Kidney capillary endothelial cell (primary cell): ENCODE measurements around the gene SGSH.

ENCODE experiments used
- DNase-seq: peaks from one replicate; pipeline ENCODE4 v3.0.0-alpha.2; 2018; ENCODE audit warnings: low spot score

Gene SGSH

DNA sequence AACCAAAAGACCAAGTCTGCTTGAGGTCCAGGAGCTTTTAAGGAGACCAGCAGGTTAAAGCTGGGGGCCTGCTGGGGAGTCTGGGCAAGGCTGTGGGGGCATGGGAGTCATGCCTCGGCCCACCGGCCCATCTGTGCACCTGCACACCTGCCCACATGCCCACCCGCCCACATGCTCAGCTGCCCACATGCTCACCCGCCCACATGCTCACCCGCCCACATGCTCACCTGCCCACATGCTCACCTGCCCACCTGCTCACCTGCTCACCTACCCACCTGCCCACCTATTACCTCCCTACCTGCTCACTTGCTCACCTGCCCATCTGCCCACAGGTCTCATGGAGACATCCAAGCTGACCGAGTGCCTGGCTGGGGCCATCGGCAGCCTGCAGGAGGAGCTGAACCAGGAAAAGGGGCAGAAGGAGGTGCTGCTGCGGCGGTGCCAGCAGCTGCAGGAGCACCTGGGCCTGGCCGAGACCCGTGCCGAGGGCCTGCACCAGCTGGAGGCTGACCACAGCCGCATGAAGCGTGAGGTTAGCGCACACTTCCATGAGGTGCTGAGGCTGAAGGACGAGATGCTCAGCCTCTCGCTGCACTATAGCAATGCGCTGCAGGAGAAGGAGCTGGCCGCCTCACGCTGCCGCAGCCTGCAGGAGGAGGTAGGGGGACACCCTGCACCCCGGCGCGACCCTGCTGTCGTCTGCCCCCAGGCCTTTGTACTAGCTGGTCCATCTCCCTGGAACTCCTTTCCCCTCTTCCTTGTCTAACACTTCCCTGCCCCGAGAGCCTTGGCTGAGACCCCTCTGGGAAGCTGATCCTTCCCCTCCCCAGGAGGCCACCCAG is 36.3 kb downstream of the SGSH start:
- no peak for DNase-seq

DNA sequence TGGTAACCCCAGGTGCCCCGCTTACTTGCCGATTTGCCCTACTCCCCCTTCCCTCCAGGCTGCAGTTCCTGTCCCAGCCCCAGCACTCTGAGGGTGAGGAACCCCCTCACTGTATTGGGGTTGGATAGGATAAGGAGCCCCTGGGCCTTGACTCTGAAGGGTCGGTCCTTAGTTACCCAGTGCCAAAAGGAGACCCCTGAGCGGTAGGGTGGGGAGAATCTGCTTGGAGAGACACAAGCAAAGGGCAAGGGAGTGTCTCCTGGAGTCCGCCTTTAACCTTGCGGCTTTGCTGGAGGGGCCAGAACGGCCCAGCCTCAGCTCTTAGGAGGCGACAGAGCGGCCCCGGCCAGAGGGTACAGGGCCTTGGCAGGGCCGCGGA is 37.3 kb downstream of the SGSH start:
- no peak for DNase-seq

DNA sequence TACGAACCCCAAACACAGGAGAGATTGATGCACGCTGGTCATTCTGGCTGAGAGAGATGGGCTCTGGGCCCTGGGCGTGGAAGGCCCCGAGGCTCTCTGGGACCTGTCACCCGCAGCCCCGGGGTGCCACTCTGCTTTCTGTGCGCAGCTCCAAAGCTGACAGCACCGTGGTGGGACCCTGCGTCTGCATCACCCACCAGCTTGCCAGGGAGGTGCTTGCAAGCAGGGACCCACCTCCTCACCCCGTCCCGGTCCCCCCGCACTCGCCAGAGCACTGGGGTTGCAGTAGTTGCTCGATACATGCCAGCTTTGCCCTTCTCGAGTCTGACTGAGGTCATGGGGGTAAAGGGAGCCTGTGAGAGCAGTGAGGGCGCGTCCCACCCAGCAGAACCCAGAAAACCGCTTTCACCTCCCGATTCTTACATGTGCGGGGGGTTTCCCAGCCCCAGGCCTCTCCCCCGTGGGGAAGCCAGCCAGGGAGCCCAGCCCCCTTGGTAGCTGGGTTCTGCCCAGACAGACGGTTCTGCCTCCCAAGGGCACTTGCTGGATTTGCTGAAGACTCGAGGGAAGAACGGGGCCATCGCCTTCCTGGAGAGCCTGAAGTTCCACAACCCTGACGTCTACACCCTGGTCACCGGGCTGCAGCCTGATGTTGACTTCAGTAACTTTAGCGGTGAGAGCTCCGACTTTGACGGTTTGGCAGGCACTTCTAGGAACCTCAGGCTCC is 37.9 kb downstream of the SGSH start:
- DNase-seq: no peak

DNA sequence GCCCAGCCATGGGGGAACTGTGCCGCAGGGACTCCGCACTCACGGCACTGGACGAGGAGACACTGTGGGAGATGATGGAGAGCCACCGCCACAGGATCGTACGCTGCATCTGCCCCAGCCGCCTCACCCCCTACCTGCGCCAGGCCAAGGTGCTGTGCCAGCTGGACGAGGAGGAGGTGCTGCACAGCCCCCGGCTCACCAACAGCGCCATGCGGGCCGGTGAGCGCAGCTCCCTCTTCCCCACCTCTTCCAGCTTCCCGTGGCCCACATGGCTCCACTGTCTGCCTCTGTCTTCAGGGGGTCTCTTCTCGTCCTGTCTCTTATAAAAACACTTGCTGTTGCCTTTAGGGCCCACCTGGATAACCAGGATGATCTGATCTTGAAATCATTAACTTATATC is 38.7 kb downstream of the SGSH start:
- DNase-seq: no peak

DNA sequence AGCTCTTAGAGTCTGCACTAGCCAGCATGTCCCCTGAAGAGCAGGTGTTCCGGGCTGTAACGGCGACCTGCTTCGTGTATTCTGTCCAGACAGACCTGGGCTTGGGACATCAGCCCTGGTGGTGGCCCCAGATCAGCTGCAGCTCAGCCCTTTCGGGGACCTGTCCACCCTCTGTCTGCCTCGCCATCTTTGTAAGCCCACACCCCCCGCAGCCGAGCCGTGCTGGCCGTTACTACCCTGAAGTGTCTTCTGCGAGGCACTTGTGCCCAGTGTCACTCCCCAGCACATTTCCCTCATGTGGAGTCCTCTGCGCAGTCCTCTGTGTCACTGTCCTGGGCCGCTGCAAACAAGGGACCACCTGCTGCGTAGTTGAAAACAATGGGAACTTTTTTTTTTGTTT is 39.9 kb downstream of the SGSH start:
- DNase-seq: no peak

DNA sequence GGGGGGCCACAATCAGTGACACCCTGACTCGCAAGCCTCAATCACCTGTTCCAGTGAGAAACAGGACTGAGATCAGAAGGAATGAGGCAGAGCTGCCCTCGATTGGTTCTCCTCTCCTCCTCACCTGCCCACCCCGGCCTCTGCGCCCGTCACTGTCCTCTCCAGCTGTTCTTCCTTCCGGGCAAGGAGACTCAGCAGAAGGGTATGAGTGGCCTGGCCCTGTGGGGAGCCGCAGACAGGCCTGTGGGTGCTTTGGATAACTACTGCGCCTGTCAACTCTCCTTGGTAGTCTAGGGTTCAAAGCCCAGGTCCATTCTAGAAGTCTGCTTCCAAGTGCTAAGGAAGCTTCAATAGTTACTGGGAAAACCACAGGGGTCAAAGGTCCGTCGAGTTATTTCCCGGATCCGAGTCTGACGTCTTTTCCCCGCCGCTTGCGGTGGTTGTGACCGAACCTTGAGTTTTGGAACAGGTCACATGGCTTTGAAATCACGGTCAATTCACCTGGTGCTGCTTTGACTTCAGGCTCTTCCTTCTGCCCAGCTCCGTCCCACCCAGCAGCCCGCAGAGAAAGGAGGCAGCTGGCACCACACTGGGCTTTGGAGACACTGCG is 42.0 kb downstream of the SGSH start:
- no peak for DNase-seq

DNA sequence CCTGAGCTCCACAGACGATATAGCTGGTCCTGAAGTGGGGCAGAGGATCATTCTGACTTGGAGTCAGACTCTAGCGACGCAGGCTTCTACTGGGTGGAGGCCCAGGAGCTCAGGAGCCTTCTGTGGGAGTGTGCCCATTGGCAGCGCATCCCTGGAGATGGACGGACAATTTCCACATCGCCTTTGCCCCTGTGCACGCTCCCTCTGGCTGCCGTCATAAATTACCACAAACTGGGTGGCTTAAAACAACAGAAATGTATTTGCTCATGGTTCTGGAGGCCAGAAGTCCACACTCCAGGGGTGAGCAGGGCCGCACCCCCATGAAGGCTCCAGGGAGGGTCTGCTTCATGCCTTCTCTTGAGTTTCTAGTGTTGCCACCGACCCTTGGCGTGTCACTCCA is 43.4 kb downstream of the SGSH start:
- no peak for DNase-seq

DNA sequence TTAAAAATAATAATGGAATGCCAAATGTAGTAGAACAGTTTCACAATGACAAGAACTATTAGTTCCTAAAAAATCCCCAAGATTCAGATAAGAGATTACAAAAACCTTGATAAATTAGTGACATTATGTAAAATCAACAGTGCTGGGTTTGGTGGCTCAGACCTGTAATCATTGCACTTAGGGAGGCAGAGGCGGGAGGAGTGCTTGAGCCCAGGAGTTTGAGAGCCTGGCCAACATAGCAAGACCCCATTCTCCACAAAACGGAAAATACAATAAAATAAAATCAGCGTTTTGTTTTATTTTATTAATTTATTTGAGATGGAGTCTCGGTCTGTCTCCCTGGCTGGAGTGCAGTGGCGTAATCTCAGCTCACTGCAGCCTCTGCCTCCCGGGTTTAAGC is 46.2 kb downstream of the SGSH start:
- DNase-seq: no peak

DNA sequence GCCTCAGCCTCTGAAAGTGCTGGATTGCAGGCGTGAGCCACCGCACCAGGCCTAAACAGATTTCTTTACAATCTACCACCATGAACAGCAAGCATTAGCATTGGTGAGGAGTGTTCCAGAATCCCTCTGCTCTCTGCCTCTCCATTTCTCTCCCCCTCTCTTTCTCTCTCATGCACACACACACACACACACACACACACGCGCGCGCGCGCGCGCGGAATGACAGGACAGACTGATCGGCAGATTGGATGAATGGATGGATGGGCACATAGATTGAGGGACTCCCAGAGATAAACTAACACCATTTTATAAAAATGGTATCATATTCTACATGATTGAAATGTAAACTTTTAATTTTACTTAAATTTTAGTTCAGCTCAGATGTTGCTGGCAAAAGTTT is 47.0 kb downstream of the SGSH start:
- no peak for DNase-seq

DNA sequence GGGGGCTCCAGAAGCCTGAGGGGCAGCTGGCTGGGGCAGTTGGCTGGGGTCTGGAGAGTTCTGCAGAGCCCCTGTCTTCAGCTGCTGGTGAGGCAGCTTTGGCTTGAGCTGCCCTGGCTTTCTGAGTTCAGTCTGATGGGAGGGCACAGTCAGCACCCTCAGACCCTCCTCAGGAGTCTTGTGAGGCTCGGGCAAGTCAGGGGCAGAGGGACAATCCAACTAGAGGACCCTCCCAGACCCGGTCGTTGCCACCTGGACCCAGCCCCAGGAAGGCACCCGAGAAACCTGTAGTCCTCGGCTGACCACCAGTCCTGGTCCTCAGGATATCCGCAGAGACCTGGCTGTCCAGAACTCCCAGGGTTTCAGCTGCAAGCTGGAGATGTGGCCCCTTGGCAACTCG is 48.5 kb downstream of the SGSH start:
- DNase-seq: no peak

DNA sequence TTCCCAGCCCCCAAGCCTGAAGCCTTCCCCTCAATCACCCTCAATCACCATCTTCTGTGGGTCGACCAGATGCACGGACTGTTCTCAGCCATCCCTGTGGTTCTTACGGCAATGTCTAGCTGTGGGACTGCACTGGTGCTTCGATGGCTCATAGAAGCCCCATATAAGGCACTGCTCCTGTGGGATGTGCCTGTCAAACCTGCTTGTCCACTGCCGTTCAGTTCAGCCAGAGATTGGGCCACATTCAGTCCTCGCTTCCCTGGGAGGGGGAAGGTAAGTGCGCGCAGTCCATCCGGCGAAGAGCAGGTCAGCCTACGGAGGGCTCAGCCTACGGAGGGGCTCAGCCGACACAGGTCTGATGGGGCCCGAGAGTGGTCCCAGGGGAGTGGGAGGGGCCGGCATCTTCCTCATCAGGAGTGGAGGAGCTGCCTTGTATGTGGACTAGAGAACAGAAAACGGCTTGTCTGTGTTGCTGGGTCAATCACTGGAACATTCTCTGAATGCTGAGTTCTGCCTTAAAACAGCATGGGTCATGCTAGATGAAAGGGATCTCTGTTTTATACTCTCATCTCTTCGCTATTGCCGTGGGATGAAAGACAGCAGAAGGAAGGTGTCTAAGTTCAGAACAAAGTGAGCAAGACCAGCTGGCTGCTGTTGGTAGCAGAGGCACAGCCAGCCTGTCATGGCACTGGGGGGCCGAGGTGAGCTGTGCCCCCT is 50.2 kb downstream of the SGSH start, which contains the start of gene CARD14:
CARD14 (plus strand) TSS at position 247 of the 717 bp plus-strand sequence. CDS start 11,409 bp downstream, outside the sequence.
- DNase-seq: no peak

DNA sequence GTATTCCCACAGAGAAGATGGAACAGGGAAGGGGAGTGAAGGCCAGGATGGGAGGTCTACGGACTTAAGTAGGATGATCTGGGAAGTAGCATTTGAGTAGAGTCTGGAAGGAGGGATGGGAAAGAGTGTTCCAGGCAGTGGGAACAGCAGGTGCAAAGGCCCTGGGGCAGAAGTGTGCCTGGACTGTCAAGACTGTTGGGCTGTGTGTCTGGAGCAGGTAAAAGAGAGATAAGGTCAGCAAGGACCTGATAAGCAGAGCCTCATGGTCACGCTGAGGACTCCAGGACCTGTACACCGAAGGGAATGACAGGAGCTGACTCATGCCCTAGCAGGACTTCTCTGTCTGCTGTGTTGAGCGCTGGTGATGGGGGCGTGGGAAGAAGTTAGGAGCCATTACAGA is 51.0 kb downstream of the SGSH start:
- DNase-seq: no peak

DNA sequence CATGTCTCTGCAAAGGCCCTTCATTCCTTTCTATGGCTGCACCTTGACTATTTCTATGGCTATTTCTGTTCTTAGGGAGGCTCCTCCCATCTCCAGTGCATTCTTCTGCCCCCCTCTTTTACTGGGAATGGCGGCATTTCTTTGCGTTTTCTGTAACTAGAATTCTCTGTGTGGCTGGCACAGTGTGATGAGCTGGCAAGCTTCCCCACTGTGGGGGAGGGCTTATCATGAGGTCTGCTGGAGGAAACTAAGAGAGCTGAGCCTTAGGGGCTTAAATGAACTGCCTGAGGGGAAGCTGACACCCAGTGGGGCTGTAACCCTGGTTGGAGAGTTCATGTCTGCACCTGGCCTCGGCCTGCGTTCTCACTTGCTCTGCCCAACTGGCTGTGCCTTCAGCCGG is 51.8 kb downstream of the SGSH start:
- DNase-seq: no peak

DNA sequence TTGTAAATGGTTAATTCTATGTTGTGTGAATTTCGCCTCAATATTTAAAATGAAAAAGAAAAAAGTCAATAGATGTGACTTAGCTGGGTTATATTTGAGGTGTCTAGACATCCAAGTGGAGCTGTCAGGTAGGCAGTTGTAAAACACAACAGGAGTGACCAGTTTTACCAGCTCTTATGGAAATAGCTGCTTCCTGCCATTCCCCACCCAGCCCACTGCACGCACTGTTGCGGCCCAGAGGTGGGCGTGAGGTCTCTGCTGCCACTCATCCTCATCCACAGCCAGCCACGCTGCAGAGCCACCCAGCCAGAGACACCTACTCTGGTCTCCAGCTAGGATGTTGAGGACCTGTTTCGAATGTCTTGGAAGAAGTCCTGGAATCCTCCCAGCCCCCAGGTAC is 53.7 kb downstream of the SGSH start:
- no peak for DNase-seq

DNA sequence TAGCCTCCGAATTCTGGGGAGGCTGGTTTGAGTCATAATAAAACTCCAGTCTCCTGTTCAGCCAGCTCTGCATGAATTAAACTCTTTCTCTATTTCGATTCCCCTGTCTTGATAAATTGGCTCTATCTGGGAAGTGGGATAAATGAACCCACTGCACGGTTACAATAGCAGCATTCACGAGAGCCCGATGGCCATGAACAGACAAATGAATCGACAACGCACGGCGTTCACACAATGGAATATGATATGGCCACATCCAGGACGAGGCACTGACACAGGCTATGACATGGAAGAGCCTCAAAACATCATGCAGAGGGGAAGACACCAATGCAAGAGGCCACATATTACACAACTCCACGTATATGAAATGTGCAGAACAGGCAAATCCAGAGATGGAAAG is 55.9 kb downstream of the SGSH start:
- no peak for DNase-seq

DNA sequence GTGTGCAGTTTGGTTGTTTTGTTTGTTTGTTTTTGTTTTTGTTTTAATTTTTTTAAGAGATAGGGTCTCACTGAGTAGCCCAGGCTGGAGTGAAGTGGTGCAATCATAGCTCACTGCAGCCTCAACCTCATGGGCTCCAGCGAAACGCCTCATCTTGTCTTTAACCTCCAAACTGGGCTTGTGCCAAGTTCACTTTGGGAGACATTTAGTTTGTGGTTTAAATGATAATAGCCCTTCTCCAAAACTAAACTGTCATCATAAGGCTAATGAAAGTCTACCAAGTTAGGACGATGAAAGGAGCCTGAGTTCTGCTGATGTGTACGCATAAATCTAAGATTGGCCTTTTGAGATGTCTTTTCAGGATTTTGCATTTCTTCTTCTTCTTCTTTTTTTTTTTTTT is 56.8 kb downstream of the SGSH start:
- DNase-seq: no peak

DNA sequence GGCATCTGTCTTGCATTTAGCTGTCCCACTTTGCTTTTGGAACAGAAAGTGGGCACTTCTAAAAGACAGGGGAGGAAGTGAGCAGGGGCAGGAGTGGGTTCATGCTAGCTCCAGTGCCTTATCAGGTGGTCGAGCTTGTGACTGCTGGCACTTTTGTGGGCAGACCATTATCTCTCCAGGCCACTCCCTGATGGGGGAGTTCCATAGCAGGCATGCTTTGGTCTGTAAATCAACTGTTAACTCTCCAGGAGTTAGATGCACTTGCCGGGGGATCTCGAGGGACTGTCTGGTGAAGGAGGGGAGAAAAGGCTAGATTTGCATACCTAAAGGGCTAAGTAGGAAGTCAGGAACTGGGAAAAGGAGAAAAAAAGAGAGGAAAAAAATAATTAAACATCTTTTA is 59.6 kb downstream of the SGSH start:
- DNase-seq: no peak
